MM.1S (cell line): ENCODE results near the gene CNGA1.

Experiments
- CTCF ChIP-seq: fragments of 300-600 bp; sonication (generic); IDR thresholded peaks from 2 replicates; pipeline ENCODE4 v1.5.1; 2016; ENCODE audit warnings: antibody characterized with exemption, low read length, mixed read lengths
- EZH2 ChIP-seq: fragments of 300-600 bp; sonication (generic); optimal IDR thresholded peaks from 2 replicates; pipeline ENCODE3; 2017; ENCODE audit warnings: low read depth, mild to moderate bottlenecking, antibody characterized with exemption, low read length, mixed read lengths
- EZH2phosphoT487 ChIP-seq: fragments of 300-600 bp; sonication (generic); IDR thresholded peaks from 2 replicates; pipeline ENCODE4 v1.6.1; 2018; ENCODE audit warnings: antibody characterized with exemption, low read length

GRCh38 chr4:47939456-47939855, 77.0 kb downstream of the CNGA1 start:
- TF ChIP-seq CTCF (no peak), EZH2 (no peak), EZH2phosphoT487 (no peak)
